GM19351 (cell line): Measurements from ENCODE around the gene EXOC3.

ENCODE experiments used
- ATAC-seq: cut with Tn5 transposase; IDR thresholded peaks from one replicate; pipeline ENCODE4 v1.9.1; 2021; ENCODE audit warnings: mild to moderate bottlenecking, moderate library complexity; ENCODE audit not compliant: unreplicated experiment

EXOC3 gene

DNA sequence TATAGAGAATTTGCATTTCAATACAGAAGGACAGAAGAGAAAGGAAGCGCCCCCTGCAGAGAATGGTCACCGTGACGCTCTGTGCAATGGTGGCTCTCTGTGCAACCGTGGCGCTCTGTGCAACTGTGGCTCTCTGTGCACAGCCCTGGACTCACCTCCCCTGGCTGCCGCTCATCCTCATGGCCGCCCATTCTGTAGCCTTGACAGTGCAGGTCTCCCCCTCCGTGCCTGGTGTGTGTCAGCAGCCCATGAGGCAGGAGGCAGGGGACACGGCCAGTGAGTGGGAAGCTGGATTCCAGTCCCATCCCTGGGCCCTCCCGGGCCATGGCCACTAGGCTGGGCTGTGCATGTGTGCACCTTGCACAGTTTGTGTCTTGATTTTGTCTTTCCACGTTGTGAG is 12.0 kb downstream of the EXOC3 start:
- no peak for ATAC-seq

DNA sequence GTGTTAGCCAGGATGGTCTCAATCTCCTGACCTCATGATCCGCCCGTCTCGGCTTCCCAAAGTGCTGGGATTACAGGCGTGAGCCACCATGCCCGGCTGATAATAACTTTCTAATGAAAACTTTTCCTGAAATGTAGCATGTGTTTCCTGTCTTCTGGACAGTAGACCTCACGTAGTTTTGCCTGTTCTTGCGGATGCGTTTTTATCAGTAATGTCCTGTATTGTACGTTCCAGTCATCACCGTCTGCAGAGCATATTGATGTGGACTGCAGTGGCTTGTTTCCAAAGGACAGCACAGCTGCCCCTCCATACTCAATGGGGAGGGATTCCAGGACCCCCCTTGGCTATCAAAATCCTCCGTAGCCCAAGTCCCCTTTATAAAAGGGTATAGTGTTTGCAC is 12.8 kb downstream of the EXOC3 start:
- no peak for ATAC-seq

DNA sequence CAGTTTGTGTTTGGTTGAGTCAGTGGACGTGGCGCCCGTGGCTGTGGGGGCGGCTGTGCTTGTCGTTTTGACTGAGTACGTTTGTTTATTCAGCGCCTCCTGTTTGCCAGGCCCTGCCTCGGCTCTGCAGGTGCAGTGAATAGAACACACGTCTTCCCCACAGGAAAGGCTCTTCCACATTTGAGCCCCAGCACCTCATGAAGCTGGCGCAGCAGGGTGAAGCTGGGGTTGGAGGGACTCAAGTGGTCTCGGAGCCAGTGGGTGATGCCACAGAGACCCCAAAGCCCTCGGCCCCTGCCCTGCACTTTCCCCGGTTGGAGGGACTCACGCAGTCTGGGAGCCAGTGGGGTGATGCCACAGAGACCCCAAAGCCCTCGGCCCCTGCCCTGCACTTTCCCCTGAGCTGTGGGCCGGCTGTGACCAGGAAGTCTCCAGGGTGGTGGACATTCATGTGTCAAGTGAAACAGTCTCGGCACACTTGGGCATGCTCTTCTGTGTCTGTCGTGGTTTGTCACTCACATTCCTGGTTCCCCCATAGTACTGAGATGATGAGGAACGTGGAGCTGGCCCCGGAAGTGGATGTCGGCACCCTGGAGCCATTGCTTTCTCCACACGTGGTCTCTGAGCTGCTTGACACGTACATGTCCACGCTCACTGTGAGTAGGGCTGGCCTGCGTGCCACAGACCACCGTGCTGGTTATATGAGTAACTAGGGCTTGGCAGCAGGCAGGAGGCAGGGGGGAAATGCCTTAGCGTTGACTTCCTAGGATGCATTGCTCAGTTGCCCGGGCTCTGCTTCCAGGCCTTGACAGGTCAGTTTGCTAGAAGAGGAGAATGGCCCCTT is 13.6 kb downstream of the EXOC3 start:
- ATAC-seq: no peak

DNA sequence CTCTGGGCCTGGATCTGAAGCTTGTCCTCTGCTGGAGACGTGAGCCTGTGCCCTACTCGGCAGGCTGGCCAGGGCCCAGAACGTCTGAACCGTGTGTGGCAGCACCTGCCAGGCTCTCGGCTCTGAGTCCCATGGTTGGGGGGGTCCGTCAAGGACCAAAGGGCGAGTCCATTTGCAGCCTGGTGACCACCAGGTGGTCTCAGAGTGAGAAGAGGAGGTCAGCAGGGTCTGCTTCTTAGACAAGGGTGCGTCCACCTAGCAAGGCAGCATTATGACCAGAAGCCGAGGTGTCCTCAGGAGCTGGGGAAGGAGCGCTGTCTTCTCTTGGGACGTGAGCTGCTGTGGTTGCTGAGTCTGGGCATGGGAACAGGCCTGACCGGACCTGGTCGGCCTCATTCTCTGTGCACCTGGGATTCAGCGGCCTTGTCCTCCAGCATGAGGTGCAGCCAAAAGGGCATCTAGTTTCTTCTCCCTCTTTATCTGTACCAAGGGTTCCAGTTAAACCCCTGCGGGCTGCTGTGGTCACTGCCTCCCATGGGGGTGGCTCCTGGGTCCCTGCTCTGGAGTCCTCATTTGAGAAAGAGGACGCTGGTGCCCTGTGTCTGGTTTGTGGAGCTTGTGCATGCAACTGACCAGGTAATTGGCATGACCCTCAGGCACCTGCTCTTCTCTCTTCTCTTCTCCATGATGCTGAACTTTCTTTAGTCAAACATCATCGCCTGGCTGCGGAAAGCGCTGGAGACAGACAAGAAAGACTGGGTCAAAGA is 14.4 kb downstream of the EXOC3 start:
- ATAC-seq: no peak

DNA sequence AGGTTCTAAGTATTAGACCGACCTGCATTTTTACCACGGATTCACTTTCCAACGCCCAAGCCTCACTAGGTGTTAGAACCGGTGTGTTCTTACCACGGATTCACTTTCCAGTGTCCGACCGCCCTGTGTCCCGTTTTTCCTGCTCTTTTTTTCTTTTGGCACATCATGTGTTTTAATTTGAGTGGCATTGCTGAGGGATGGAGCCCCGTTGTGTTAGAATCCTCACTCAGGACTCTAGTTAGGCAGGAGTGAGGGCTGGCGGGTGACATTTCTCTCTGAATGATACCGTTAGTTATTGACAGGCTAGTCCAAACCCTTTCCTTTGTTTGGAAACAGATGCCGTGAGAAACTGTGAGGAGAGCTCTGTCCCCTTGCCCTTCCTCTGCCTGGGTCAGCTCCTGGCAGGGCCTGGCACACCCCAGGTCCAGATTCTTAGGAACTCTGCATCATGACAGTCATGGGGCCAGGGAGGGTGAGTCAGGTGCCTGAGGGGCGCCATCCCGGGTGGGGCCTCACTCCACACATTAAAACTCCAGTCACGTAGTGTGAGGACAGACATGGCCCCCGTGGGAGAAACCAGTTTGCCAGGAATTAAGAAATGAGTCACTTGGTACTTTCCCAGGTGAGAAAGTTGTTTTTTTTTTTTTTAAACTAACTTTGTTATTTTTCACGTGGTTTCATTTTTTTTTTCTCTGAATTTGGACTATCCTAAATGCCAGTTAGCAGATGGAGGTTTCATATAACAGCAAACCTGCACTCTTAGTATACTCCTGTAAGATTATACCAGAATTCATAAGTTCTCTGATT is 15.8 kb downstream of the EXOC3 start:
- ATAC-seq: peak; percentile 72

DNA sequence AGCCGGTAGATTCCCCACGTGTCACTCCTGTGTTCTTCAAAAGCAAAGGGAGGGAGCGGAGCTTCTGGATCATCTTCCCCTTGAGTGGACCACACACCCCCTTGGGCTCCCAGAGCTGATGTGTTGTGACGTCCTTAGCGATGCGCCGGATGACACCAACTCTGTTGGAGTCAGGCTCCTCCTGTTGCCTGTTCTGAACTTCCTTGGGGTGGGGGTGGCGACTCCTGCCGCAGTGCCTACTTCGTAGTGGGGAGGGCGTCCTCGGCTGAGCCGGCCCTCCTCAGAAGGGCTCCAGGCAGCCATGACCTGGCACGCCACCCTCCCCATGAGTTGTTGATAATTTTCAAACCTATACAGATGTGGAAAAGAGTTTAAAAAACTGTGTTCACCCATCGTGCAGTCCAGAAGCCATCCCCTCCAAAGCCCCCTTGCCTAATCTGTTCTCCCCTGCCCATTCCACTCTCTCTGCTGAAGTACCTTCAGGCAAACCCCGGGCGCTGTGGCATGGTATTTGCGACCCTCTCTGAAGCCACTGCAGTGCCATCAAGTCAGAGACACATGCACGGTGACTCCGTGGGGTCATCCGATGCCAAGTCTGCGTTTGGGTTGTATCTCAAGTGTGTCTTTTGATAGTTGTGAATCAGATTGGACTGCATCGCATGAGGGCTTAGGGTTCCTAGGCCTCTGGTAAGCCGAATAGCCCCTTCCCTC is 16.7 kb downstream of the EXOC3 start:
- no peak for ATAC-seq

DNA sequence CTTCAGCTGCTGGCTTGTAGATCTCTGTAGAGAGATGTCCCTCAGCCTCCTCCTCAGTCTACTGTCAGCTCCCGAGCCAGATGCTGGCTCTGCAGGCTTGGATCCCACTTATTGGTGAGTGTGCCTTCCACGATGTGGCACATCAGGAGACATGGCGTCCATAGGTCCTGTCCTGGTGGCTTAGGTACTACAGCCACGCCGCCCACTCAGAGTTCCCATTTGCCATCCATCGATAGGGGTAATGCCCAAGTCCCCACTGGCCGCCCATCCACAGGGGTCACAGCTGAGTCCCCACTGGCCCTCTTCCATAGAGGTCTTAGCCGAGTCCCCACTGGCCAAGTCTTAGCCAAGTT is 17.3 kb downstream of the EXOC3 start:
- no peak for ATAC-seq

DNA sequence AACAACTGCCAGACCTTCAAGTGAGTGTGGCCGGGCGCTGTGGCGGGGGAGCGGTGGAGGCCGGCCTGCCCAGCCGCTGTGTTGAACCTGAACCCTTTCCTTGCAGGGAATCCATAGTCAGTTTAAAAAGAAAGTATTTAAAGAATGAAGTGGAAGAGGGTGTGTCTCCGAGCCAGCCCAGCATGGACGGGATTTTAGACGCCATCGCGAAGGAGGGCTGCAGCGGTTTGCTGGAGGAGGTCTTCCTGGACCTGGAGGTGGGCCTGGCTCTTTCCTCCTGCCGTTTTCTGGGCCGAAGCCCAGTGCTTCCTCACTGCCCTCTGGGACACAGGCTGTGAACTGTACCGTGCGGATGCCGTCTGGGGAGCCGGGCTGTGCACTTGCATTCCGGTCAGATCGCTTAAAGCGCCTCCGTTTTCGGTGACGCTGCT is 19.1 kb downstream of the EXOC3 start:
- ATAC-seq: no peak

DNA sequence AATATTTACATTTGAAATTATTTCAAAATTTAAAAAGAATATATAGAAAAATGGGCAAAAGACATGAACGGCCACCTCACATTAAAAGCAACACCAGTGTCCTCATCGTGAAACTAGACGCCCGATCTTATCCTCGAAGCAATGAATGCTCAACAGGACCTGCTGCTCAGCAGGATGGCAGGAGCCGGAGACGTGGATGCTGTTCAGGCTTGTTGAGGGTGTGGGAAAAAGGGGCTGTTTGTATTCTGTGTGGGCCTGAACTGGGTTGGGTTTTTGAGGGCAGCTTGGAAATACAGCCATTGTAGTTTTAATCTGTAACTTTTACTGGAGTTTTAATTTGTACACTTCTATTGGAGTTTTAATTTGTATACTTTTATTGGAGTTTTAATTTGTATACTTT is 20.3 kb downstream of the EXOC3 start:
- no peak for ATAC-seq

DNA sequence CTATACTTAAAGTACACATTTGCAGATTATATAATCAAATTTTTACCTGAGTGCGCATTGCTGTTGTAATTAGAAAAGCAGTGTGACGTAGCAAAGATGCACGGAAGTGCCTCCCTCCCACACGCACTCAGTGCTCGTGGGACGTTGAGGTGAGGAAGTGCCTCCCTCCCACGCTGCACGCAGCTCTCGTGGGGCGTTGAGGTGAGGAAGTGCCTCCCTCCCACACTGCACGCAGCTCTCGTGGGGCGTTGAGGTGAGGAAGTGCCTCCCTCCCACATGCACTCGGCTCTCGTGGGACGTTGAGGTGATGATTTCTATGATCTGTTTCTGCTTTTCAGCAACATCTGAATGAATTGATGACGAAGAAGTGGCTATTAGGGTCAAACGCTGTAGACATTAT is 21.0 kb downstream of the EXOC3 start:
- no peak for ATAC-seq

DNA sequence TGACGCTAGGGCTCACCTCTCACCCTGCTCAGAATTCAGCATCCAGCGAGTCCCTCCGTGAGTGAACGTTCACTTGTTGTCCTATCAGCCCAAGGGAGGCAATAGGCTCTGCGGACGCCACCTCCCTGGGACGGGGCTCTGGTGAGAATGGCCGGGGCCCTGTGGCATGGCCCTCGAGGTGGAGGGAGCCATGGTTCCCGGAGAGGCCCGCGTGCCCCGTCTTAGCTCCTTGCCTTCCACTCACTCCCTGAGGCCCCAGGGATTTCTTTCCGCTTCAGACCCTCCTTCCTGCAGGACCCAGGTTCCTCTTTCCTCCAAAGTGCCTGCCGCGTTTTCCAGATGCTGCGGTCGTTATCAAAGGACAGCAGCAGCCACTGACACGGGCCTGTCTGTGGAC is 21.5 kb downstream of the EXOC3 start:
- no peak for ATAC-seq

DNA sequence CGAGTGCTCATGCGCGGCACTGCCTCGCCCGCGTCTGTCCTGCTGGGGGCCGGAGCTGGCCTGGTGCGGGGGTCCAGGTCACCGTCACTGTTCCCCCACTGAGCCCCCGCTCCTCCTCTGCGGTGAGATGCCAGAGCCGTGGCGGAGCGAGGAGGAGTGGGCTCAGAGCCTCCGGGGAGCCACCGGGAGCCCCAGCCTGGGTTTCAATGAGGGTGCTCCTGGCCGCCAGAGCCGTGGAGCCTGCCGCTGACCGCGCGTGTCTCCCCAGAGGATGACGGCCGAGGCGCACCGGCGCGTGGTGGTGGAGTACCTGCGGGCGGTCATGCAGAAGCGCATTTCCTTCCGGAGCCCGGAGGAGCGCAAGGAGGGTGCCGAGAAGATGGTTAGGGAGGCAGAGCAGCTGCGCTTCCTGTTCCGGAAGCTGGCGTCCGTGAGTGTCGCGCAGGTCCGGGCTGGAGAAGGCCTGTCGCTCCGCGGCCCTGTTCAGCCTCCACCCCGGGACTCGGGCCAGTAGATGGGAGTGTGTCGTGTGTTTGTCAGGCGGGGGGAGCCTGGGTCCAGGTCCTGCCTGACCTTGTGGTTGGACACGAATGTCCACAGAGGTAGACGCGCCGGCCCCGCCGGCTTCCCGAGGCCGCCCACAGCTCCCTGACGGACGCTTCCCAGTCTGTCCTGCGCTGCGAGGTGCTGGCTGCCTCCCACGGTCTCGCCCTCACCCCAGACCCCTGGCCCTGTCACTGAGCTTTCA is 22.0 kb downstream of the EXOC3 start:
- ATAC-seq: no peak

DNA sequence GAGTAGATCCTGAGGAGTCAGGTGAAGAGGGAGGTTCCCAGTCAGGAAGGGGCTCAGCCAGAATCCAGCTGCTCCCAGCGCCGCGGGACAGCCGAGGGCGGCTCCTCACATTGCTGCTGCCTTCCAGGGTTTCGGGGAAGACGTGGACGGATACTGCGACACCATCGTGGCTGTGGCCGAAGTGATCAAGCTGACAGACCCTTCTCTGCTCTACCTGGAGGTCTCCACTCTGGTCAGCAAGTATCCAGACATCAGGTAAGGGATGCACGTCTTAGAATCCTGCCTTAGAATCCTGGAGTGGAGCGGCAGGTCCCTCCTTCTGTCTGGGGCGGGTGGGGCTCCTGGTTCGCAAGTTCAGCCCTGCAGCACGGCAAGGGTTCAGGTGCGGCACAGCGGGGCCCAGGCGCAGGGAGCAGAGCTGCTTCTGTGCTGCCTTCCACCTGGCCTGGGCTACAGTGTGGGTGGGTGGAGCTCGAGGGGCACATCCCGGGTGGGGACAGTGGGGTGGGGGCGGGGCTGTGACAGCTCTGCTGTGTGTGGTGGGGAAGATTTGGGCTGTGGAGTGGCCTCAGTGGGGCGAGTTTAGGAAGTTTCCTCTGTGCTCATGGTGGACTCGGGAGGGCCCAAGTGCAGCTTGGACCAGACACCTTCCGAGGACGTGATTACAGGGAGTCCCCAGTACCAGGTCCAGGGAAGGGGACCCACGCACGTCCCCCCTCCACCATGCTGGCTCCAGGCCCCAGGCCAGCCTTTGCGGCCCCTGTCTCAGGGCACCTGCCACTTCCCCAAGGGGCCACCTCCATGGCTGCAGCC is 22.8 kb downstream of the EXOC3 start:
- ATAC-seq: no peak

DNA sequence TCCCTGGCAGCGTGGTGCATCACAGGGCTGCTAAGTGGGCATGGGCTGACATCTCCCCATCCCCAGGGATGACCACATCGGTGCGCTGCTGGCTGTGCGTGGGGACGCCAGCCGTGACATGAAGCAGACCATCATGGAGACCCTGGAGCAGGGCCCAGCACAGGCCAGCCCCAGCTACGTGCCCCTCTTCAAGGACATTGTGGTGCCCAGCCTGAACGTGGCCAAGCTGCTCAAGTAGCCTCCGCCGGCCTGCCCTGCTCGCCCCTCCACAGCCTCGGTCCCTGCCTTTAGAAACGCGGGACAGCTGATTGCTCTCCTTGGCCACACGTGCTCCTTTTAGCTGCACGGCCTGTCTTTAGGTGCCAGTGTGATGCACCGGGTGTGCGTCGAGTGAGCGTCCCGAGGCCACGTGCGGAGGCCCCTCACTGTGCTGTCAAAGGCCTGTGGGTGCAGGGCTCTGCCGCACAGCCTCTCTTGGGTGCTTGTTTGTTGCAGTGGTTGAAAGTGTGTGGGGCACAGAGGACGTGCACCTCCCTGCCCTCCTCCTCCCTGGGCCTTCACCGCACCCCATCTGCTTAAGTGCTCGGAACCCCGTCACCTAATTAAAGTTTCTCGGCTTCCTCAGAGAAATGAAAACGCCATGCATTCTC is 23.8 kb downstream of the EXOC3 start:
- no peak for ATAC-seq

DNA sequence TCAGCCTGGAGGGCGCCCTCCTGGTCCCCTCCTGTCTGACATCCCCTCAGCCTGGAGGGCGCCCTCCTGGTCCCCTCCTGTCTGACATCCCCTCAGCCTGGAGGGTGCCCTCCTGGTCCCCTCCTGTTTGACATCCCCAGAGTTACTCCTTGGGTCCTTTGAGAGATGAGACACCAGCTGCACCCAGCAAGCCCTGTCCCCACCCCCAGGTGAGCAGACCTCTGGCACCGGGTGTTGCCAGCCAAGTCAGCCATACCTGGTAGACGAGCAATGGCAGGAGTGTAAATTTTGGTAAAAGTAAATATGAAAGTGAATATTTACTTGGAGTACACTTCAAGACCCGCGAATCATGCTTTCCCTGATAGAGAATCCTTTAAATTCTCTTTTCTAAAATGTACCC is 25.4 kb downstream of the EXOC3 start:
- ATAC-seq: no peak

DNA sequence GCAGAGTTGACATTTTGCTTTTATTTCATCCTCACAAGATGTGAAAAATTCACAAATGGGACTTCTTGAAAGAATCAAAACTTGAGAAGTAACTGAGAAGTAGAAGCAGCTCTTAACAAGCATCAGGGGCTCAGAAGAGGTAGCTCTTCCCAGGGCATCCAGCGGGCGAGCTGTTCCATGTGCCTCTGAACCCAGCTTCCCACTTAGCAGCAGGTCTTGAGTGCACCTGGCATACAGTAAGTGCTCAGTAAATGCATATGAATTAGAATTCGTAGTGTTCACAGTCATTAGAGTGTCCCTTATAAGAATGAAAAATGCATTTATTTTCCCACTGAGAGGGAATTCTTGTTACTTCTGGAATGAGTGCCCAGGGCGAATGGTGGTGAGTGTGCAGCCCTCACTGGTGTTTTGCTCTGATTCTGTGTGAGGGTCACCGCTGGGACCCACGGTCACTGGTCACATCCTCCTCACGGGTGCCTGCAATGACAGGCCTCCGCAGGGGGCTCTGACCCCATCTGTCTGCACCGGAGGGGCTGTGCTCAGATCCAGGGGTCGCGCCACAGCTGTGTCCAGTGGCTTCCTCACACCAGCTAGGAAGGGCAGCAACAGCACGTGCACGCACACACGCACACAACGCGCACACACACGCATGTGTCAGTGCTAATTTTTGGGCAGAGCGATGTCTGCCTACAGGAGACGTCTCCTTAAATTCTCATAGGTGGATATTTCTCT is 26.9 kb downstream of the EXOC3 start:
- no peak for ATAC-seq

DNA sequence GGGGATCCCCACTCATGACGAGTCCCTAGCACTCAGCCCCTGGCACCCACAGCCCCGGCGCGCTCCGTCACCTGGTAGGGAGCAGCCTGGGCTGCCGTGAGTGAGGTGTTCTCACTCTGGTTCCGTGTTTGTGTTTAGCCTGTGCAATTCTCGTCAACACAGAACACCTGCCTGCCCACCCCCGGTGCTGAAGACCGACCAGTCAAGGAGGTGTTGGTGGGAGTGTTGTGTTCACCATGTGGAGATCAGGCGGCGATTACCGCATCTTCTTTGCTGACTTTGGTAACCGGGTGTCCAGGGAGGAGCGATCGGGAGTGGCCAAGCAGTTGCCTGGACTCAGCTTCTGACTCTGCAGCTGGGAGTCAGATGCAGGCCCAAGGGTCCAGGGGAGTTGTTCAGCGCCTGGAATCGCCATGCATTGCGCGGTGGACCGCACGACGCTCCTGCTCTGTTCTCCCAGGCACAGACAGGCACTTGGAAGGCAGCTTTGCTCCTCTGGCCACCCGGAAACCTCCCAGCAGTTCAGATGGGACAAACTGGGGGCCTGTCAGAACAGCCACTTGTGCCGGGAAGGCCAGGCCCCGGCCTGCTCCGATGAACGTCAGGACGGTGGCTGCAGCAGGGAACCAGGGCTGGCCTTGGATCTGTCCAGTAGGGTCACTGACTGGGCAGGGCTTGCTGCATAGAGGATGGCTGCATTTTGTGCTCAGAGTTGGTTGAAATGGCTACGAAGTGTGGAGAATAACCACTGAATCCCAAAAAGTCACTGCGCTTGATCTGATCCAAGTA is 28.2 kb downstream of the EXOC3 start:
- no peak for ATAC-seq

DNA sequence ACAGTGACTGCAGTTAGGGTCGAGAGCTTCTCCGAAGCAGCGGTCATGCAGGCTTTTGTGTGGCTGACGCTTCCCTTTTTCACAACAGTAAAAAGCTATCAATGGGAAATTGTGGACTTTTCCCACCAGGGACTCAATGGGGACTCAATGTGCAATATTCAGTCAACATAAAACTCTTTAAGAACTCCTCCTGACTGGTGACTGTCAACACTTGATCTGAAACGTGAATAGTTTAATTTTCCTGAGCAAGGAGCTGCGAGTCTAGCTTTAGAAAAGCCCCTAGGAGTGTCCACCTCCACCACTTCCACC is 28.7 kb downstream of the EXOC3 start:
- no peak for ATAC-seq
